GM12801 (cell line): ENCODE results near the gene NEDD4L.

ENCODE experiments used
- CTCF ChIP-seq: IDR thresholded peaks from one replicate; pipeline ENCODE4 v1.5.1; 2011; ENCODE audit warnings: control low read depth; ENCODE audit not compliant: insufficient read length; ENCODE audit errors: extremely low read depth

The NEDD4L gene

DNA sequence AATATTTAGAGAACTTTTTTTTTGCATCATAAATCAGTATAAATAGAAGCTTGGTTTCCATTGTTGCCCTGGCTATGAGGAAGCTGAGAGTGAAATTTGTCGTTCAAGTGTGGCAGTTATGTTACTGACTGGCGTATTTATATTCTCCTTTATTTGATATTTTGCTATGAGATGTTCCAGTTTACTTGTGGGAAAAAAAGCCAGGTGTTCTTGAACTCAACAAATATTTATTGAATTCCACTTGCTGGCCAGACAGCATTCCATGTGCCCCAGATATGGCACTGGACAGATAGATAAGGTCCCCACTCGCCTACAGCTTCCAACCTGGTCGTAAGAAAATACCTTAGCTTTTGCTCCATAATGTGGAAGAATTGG is 44.7 kb downstream of the NEDD4L start:
- no peak for TF ChIP-seq CTCF

DNA sequence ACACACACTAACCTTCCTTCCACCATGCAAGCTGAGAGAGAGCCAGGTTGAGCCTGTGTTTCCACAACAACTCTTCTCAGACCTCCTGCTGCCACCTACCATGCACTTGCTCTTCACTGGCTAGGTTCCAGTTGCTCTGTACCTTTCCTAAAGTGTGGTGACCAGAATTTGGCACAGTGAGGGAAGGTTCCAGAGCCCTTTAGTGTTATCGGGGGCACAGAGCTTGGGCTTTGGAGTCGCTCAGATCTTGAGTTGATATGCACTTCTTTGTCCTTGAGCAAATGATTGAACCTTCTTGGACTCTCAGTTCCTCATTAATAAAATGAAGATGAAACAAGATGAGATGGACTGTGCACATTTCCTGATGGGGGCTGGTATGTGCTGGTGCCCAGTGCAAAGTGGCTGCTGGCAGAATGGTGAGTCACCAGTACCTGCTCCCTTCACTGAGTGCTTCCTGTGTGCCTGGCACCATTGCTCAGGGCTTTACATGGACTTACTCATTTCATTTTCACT is 47.1 kb downstream of the NEDD4L start:
- no peak for TF ChIP-seq CTCF

DNA sequence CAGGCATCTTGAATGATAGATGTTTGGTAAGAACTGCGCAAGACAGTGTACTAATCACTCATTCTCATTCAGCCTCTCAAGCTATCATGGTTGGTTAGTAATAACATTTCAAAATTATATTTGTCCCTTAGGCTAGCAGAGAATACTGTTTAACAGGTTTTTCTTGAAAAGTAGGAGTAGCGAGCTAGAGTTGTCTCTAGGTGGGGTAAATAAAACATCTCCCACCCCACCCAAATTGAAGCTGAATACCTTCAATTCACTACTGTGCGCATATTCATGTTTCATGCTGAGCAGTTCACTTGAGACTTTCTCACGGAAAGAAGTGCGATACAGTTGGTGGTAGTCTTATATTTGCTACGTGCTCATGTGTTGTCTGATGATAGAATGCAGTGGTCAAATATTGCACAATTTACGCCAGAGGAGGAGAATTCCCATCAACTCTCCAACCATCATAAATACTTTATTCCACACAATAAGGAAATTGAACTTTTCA is 49.3 kb downstream of the NEDD4L start:
- TF ChIP-seq CTCF, result no peak

- TF ChIP-seq CTCF, result no peak
These were observed 51.2 kb downstream of the NEDD4L start for GRCh38 chr18:58095222-58095621.

DNA sequence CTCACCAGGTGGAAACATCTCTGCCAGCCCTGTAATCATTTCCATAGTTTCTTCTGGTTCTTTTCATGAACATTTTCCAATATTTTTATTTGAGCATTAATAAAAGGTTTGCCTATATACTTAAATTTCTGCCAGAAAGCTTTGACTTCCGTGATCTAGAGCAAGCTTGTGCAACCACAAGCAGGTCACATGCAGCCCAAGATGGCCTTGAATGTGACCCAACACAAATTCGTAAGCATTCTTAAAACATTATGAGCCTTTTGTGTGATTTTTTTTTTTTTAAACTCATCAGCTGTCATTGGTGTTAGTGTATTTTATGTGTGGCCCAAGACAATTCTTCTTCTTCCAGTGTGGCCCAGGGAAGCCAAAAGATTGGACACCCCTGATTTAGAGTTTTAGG is 51.6 kb downstream of the NEDD4L start:
- TF ChIP-seq CTCF, result no peak

GRCh38 chr18:58096658-58097057 is 52.6 kb downstream of the NEDD4L start:
- no peak for TF ChIP-seq CTCF

GRCh38 chr18:58097121-58097906 is 53.3 kb downstream of the NEDD4L start:
- TF ChIP-seq CTCF, result no peak
